Astrocyte (in vitro differentiated cells and primary cell): ENCODE results near the gene APOC4.

Experiments used
- CTCF ChIP-seq: IDR thresholded peaks from 2 replicates; pipeline ENCODE4 v1.5.1; 2011; ENCODE audit warnings: low read depth, mild to moderate bottlenecking, inconsistent platforms, low read length, moderate library complexity; ENCODE audit not compliant: insufficient read depth
- EZH2 ChIP-seq: IDR thresholded peaks from 2 replicates; pipeline ENCODE4 v1.6.1; 2012; ENCODE audit warnings: mild to moderate bottlenecking, low read length, inconsistent platforms; ENCODE audit not compliant: insufficient read depth

DNA sequence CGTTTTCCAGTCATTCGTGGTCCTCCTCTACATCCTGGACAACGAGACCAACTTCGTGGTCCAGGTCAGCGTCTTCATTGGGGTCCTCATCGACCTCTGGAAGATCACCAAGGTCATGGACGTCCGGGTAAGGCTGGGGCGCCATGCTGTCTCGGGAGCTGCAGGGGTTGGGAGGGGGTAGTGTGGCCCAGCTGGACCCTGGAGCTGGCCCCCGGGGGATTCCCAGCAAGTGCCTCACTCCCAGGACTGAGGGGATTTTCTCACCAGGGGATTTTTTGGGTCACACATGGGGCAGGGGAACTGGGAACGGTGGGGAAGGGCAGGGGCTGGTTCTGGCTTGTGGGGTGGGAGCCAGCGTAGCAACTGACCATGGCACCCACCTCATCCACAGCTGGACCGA, 48.4 kb downstream of the APOC4 start:
- no peak for TF ChIP-seq CTCF
- no peak for TF ChIP-seq EZH2
